Stimulated activated CD4-positive, alpha-beta T cell treated with anti-CD3 and anti-CD28 coated beads, Interleukin-2, amount 100 ng/mL, for 24 hours (primary cell): ENCODE results near the gene PPIL4.
"Not testable (repeated sequence)": the region's sequence is repeated elsewhere in the genome, so short reads cannot be mapped to it uniquely, and the experiment has no call there.

Experiments used
- DNase-seq, 2 donors: peaks; one replicate each; pipeline ENCODE4 v3.0.0-alpha.2; 2020

The PPIL4 gene

DNA sequence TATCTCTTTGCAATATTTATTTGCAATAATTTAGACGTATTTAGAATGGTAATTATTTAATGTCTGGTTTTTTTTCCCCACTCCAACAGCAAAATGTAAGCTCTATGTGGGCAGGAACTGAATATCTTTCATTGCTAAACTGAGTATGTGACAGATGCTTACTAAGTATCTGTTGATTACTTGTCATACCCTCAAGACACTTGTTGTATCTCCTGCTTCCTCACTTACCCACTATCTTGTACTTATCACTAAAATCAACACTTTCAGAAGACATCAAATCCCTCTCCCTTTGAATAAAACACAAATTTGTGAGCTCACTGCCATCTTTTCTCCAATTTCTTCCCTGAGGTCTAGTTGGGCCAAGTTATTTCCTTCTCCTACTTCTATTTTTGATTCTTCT, 30.3 kb downstream of the PPIL4 start:
- DNase-seq, result no peak

DNA sequence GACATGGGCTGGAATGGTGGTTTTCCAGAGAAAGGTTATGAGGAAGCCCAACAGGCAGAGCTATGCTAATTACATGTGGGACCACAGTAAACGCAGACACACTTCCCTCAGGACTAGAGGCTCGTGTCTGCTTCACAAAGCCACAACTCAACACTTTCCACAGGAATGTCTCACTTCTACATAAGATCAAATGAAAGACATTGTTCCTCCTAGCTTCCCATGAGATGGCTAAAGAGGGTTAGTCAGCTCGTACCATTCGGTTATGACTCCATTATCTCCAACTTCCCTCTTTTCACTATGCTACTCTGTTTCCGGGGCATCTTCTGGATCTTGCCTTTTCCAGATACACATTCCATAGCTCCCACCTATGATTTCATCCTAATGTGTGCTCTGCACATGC, 31.9 kb downstream of the PPIL4 start:
- DNase-seq, result no peak

DNA sequence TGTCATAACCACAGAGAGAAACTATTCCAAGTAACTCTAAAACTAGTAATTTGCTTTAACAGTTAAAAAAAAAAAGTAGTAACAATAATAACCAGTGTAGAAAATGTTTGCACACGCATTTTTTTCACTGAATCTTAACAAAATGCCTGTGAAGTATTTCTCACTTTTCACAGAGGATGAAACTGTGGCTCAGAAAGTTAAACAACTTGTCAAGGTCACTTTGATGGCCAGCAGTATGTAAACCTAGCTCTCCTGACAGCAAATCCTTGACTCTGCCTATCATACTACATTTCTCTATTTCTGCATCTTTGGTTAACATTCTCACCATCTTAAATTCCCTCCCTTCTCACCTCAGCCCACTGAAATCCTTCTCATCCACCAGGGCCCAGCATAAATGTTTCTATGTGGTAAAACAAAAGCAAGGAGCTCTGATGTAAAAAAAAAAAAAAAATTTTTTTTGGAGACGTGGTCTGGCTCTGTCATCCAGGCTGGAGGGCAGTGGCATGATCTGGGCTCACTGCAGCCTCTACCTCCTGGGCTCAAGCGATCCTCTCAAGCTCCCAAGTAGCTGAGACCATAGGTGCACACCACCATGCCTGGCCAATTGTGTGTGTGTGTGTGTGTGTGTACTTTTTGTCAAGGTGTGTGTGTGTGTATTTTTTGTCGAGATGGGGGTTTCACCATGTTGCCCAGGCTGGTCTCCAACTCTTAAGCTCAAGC, 34.9 kb downstream of the PPIL4 start:
- DNase-seq, result no peak

DNA sequence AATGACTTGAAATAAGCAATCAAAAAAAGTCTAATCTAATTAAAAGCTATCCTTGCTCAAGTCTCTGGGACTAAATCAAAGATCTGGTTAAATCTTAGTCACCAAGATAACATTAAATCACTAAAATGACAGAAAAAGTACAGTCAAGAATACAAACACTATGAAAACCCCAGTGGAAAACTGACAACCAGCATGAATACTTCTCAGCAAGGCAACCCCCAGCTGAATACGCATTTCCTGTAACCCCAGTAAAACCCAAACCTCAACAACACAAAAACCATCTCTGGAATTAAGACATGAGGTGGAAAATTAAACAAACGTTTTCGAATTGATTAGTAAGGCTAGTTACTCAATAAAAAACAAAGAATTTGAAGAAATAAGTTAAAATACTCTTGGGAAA, 37.4 kb downstream of the PPIL4 start:
- peak in 1 of 2 donors; percentile 52 for DNase-seq

DNA sequence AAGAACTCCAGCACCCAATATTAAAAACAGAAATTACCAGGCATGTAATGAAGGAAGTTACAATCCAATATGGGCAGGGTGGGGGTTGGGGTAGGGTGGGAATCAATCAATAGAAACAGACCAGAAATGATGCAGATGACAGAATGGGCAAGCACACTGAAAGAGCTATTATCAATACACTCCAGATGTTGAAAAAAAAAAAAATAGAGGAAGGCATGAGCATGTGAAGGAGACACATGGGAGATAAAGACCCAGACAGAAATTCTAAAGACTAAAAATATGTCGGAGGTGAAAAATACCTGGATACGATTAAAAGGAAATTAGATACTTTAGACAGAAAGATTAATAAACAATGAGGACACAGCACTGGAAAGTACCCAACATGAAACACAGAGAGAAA, 42.0 kb downstream of the PPIL4 start:
- DNase-seq, result no peak

DNA sequence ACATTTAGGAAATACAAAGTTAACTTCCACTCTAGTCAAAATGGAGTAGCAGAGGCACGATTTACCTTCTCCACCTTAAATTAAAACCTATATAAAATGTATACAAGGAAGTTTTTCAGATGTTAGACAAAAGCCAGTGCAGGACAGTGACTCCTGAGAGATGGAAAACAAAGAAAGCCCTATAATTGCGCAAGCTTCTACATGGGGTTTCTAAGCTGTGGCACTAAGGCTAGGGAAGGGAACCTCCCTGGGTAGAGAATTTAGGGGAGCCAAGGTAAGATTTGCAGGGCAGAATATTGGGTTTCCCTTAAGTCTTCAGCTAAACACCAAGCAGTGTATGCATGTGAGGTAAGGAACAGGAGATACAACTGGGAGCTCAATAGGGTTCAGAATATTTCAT, 42.6 kb downstream of the PPIL4 start:
- DNase-seq, result no peak

DNA sequence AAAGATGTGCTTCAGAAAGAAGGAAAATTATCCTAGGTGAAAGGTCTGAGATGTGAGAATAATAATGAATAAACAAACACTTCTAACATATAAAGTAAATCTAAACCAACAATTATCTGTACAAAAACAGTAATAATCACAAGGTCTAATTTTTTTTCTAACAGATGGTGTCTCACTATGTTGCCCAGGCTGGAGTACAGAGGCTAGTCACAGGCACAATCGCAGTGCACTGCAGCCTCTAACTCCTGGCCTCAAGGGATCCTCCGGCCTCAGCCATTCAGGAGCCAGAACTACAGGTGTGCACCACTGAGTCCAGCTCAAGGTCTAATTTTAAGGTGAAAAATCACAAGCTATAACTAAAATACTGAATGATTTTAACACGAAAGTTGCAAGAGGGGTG, 44.1 kb downstream of the PPIL4 start:
- no peak for DNase-seq

DNA sequence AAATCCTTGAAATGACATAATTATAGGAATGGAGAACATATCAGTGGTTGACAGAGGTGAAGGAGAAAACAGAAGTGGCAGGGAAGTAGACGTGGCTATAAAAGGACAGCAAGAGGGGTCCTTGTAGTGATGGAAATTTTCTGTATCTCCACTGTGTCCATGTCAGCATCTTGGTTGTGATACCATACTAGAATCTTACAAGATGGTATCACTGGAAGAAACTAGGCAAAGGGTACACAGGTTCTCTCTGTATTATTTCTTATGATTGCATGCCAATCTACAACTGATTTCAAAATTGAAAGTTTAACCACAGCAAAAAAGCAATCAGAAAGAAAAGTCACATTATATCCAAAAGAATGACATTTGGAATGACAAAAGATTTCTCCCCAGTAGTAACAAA, 44.6 kb downstream of the PPIL4 start:
- no peak for DNase-seq

DNA sequence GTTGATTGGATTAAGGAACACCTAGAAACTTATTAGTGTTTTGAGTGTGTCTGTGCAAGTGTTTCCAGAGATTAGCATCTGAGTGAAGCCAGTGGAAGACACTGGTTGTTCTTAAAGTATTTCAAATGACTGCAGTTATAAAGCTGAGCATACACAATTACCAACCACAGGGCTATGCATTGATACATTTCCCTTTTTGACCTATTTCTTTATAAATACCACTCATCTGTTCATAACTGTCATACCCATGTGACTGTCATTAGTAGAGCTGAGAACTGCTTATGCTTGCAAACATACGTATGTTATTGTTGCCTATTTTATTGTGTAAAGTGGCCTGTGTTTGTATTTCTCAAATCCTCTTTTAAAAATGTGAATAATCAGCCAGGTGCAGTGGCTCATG, 45.7 kb downstream of the PPIL4 start:
- DNase-seq, result no peak

DNA sequence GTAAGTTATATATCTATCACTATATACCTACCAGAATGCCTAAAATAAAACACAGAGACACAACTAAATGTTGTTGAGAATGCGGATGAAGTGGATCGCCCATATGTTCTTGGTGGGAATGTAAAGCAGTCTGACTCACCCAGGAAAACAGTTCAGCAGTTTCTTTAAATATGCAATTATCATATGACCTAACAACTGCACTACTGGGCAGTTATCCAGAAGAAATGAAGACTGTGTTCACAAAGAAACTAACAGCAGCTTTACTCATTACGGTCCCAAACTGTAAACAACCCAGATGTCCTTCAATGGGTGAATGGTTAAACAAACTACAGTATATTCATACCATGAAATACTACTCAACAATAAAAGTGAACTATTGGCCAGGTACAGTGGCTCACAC, 46.8 kb downstream of the PPIL4 start:
- DNase-seq, result no peak

DNA sequence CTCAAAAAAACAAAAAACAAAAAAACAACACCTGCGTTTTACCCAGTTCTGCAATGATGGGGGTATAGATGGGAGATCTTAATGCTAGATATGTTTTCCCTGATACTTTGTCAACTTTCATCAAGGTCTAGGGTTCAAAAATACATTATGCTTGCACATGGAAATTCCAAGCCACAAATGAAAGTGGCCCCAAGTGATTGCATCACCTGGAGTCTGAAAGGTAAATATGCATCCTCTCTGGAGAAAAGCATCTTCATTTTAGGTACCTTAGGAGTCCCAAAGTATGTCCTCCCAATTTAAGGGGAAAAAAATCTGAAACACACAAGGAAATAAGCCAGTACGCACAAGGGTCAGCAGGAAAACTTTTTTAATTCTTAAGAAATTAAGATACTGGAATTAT, 48.5 kb downstream of the PPIL4 start:
- DNase-seq, result no peak

DNA sequence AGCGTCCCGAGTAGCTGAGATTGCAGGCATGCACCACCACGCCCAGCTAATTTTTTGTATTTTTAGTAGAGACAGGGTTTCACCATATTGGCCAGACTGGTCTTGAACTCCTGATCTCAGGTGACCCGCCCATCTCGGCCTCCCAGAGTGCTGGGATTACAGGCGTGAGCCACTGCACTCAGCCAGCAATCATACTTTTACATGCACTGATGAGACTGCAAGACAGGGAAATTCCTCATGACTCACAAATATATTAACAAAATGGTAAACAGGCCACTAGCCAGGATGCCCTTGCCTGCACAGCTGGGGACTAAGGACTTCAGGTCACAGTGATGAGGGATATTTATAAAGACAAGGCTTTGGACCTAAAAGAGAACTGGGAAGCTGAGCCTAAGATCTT, 49.2 kb downstream of the PPIL4 start:
- DNase-seq, result not testable (repeated sequence)

DNA sequence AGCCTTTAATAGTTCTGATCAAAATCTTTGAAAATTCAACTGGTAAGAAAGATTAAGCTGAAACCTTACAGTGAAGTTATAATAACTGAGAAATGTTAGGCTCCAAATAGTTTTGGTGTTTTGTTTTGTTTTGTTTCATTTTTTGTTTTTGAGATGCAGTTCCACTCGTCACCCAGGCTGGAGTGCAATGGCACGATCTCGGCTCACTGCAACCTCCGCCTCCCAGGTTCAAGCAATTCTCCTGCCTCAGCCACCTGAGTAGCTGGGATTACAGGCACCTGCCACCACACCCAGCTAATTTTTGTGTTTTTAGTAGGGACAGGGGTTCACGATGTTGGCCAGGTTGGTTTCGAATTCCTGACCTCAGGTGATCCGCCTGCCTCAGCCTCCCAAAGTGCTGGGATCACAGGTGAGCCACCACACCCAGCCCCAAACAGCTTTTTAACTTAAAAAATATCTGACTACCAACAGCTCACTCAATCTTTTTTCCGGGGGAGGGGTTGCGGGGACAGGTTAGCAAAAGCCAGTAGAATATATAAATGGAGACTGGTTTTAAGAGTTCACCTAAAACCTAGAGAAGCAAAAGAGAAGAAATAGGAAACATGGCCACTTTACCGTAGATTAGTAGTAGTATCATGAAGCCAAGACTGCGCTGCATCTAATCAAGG, 50.4 kb downstream of the PPIL4 start:
- DNase-seq, result not testable (repeated sequence)

DNA sequence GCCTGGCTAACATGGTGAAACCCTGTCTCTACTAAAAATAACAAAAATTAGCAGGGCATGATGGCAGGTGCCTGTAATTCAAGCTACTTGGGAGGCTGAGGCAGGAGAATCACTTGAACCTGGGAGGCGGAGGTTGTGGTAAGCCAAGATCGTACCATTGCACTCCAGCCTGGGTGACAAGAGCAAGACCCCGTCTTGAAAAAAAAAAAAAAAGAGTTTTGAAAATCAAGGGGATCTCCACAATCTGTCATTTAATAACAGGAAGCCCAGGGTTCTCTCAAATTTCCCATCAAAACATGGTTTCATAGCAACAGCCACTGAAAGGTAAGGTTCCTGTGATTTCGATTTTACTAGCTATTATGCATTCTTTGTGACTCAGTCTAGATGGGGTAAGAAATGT, 51.0 kb downstream of the PPIL4 start:
- DNase-seq, result peak; percentile 48

DNA sequence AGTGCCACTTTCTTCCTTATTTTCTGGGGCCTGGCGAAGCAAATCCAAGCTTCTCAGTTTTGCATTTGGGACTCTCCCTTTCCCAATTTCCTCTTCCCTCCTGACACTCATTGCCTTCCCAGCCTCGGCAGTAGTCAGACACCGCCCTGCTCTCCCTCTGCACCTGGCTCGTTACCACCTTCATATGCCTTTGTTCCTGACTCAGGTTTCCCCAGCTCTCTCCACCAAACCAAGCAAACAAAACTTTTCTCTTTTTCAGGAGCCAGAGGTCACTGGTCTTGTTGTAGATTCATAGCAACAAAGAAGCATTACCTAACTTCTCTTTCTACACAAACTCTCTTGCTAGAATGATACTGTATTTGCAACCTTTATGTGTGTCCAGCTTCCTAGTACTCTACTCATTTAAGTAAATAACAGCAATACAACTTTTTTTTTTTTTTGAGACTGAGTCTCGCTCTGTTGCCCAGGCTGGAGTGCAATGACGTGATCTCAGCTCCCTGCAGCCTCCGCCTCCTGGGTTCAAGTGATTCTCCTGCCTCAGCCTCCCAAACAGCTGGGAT, 52.0 kb downstream of the PPIL4 start:
- DNase-seq, result peak in 1 of 2 donors; percentile 16

DNA sequence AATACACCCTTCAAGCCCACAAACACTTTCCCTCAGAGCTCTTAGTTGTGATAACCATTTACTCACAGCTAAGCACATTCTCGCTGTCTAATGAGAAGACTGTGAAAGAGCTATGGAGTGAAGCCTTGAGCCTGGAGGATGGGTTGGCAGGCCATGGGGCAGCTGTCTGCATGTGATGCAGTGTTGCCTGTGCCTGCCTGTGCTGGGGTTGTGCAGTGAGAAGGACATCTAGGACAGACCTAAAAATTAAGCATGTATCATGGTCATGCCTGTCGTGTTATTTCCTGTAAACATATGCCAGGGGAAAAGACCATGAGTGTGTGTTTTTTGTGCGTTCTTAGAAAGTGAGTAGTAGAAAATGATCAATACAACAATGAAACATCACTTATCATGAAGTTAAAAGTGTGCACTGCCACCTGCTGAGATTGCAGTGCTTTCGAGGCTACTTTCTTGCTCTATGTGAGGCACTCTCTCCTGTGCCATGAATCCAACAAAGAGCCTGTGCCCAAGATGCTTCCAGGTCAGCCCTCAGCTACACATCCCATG, 53.0 kb downstream of the PPIL4 start:
- DNase-seq, result peak in 1 of 2 donors; percentile 21

DNA sequence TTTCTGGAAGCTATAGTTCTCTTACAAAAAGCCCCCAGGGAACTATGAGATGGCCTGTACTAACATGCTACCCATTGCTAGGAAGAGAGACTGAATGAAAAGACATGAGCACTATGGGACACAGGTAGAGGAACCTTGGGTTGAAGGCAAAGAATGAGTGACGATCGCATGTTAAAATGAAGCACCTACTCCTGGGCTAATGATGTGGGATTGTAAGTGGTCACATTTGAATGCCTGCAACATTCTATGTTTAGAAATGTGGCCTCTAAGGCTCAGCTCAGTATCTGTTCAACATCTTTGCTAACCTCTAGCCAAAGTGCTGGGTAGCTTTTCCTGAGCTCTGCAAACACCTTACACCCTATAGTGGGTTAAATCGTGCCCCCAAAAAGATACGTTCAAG, 55.9 kb downstream of the PPIL4 start:
- peak in 1 of 2 donors; percentile 9 for DNase-seq

DNA sequence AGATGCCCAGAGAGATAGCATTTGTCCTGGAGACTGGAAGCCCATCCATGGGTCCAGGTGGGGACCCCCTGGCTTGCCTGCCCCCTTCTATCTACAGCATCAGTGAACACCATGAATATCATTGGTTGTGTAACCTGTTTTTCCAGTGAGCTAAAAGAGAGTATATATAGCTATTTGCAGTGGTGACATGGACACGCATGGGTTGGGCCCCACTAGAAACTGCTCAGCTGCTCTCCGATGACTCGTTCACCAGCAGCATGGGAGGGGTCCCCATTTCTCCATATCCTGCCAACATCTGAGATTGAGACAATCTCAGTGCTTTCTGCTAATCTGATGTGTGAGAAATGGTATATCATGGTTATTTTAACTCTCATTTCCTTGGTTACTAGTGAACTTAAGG, 57.0 kb downstream of the PPIL4 start:
- DNase-seq, result peak in 1 of 2 donors; percentile 21

DNA sequence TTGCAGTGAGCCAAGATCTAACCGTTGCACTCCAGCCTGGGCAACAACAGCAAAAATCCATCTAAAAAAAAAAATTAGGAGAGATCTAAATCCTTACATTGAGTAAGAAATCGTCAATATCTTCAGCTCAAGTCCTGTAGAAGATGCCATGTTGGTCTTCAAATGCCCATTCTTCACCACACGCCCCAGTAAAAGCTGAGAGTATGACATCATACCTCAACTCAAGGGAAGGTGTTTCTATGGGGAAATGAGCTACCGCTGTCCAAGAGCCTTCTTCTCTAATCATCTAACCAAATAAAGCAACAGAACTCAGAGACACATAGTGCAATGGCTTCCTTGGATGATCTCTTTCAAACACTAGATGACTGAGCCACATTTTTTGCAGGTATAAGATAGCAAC, 58.5 kb downstream of the PPIL4 start:
- DNase-seq, result peak in 1 of 2 donors; percentile 13

DNA sequence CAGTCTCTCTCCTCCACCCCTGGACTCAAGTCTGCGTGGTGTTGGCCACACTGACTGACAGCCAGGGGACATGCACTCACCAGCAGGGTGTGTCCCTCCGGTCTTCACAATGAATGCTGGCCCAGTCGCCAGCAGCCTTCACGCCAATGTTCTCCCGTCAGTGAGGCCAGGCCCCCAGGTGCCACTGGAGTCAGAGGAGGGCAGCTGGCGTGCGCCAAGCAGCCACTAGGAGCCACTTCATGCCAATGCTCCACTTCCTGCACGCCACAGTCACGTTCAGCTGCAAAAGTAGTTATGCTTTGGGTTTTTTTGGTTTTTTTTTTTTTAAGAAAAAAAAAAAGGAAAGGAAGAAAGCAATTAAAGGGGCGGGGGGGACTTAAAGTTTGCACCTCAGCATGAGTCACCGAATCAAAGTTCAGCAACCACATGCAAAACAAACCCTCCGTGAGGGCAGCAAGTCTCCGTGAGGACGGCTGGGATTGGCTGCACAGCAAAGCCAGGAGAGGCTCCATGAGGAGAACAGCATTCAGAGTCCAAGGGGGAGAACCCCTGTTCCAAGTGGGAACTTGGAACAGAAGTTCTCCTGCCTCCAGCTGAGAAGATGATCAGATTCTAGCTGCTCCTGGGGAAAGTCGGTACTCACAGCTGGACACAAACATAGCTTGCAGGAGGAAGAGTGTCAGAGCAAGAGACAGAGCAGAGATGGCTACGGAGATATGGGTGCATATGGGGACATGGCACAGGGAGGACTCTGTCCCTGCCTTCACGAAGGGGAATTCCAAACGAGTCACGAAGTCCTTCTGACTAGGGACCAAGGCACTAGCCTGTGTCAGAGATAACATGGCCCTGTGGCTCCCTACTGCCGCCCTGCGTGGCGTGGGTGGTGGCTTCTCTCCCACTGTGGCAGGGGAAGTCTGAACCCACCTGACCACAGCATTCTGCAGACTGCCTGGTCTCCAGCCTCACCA, 60.8 kb downstream of the PPIL4 start, which contains the start of gene ZC3H12D:
ZC3H12D (minus strand) TSS at position 282 of the 968 bp plus-strand sequence. CDS start 10,471 bp downstream, outside the sequence.
- DNase-seq, result peak; percentile 75 to 81

DNA sequence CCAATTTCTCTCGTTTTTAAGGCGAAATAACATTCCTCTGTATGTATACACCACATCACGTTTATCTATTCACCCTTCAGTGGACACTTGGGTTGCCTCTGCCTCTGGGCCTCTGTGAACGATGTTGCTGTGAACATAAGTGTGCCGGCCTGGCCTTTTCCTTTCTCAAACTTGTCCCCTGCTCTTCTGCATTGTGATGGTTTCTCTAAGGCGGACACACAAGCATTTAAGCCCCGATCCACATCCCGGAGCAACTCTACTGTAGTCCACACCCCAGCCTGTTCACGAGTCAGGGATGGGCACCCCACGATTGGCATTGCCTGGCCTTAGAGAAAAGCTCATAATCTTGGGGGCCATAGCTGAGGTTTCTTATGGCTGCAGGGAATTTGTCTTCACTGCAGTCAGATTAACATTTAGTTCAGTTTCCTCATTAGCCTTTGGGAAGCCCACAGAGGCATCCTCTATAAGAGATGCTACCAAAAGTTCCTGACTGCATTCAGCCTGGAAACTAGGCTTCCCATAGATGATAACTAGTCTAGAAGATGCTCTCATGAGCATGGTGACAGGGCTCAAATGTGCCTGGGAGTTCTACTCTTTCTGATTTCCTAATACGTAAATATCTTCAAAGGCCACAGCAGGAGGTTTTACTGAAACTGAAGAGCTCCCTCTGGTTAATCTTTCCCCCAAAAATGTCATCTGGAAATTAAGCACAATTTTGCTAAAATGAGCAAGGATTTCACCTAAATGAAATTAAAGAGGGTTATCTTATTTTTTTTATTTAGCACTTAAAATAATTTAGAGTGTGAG, 61.8 kb downstream of the PPIL4 start:
- no peak for DNase-seq

DNA sequence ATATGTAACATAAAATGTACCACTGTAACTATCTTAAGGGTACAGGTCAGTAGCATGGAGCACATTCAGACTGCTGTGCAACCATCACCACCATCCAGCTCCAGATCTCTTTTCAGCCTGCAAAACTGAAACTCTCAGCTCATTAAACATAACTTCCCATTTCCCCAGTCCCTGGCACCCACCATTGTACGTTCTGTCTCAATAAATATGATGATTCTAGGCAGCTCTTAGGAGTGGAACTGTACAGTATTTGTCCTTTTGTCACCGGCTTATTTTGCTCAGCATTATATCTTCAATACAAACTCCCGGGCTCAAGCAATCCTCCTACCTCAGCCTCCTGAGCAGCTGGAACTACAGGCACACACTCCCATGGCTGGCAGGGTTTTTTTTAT, 62.5 kb downstream of the PPIL4 start:
- peak in 1 of 2 donors; percentile 26 for DNase-seq
